ENCODE data around the gene HNF1A.

DNA sequence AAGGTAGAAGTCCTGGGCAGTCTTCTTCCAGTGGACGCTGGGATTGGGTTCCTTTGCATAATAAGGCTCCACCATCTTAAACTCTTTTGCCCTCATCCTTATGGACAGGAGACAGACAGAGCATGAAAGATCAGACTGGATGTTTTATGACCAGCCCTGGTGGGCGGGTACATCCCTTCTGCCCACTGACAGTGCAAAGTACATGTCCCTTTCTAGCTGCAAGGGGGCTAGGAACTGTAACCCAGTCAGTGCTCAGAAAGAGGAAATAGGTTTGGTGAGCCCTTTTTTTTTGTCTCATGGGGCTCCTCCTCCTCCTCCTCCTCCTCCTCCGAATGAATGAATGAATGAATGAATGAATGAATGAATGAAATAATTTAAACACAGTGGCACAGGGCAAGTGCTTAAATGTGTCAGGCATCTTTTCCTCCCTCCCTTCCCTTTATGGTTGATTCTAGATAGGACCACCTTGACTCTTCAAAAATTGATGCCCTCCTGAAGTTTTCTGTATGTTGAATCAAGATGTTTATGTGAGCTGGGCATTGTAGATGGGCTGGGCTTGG, 36.4 kb upstream of the HNF1A start:
- TF ChIP-seq BHLHE40 (IDR thresholded peaks at IDR 0.05; ENCODE audit: low read depth, low read length) (no peak), SMC3 (IDR thresholded peaks at IDR 0.05; ENCODE audit: low read depth, low read length) (no peak), POLR2A (IDR thresholded peaks at IDR 0.05; ENCODE audit: low read depth, low read length) (no peak), MAFK (IDR thresholded peaks at IDR 0.05; ENCODE audit: low read depth, low read length) (no peak), RFX5 (IDR thresholded peaks at IDR 0.05; ENCODE audit: low read depth, low read length) (no peak), MXI1 (IDR thresholded peaks at IDR 0.05; ENCODE audit: borderline replicate concordance, low read depth, low read length) (no peak), RAD21 (IDR thresholded peaks at IDR 0.05; ENCODE audit: low read length) (no peak), CEBPB (IDR thresholded peaks at IDR 0.05; ENCODE audit: low read depth, low read length) (no peak), NFE2L2 (IDR thresholded peaks at IDR 0.05; ENCODE audit: low read depth, low read length) (no peak)
- TF ChIP-seq, protein P1, sequence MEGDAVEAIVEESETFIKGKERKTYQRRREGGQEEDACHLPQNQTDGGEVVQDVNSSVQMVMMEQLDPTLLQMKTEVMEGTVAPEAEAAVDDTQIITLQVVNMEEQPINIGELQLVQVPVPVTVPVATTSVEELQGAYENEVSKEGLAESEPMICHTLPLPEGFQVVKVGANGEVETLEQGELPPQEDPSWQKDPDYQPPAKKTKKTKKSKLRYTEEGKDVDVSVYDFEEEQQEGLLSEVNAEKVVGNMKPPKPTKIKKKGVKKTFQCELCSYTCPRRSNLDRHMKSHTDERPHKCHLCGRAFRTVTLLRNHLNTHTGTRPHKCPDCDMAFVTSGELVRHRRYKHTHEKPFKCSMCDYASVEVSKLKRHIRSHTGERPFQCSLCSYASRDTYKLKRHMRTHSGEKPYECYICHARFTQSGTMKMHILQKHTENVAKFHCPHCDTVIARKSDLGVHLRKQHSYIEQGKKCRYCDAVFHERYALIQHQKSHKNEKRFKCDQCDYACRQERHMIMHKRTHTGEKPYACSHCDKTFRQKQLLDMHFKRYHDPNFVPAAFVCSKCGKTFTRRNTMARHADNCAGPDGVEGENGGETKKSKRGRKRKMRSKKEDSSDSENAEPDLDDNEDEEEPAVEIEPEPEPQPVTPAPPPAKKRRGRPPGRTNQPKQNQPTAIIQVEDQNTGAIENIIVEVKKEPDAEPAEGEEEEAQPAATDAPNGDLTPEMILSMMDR (conservative IDR thresholded peaks at IDR 0.05; ENCODE audit: low read depth, low read length), result no peak
- TF ChIP-seq, protein P2, sequence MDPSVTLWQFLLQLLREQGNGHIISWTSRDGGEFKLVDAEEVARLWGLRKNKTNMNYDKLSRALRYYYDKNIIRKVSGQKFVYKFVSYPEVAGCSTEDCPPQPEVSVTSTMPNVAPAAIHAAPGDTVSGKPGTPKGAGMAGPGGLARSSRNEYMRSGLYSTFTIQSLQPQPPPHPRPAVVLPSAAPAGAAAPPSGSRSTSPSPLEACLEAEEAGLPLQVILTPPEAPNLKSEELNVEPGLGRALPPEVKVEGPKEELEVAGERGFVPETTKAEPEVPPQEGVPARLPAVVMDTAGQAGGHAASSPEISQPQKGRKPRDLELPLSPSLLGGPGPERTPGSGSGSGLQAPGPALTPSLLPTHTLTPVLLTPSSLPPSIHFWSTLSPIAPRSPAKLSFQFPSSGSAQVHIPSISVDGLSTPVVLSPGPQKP (IDR thresholded peaks at IDR 0.05; ENCODE audit: borderline replicate concordance, low read depth, low read length), result no peak
- TF ChIP-seq, protein P3, sequence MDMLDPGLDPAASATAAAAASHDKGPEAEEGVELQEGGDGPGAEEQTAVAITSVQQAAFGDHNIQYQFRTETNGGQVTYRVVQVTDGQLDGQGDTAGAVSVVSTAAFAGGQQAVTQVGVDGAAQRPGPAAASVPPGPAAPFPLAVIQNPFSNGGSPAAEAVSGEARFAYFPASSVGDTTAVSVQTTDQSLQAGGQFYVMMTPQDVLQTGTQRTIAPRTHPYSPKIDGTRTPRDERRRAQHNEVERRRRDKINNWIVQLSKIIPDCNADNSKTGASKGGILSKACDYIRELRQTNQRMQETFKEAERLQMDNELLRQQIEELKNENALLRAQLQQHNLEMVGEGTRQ (IDR thresholded peaks at IDR 0.05; ENCODE audit: low read depth, low read length), result no peak

Measured in IMR-90 (cell line).